Stomach (tissue), 9 donors: Measurements from ENCODE around the gene BCAS1. TPM values are rescaled to one million over a fixed set of nuclear protein-coding genes. Genes with fewer than 3 reads are reported as not detected.

Source experiments
- DNase-seq, 2 donors: peaks; one replicate each; pipeline versions ENCODE4 v3.0.0 to v3.0.0-alpha.2; 2013 to 2019
- H3K27ac ChIP-seq, 5 donors: fragments of 200-600 bp in 4 of 5; sonication (generic) in 4 of 5; one replicate each; pipeline ENCODE4 v1.5.1; 2013 to 2019; ENCODE audit warnings: mild to moderate bottlenecking in 1 of 5, moderate library complexity in 1 of 5
- H3K27me3 ChIP-seq, 3 donors: fragments of 200-600 bp; sonication (generic); one replicate each; pipeline ENCODE4 v1.5.1; 2017 to 2019; ENCODE audit warnings: mixed run types in 1 of 3
- H3K36me3 ChIP-seq, 4 donors: fragments of 200-600 bp; sonication (generic); 1 replicate in 3 of 4; 2 replicates in 1 of 4; pipeline ENCODE4 v1.5.1; 2016 to 2019
- H3K4me1 ChIP-seq, 4 donors: fragments of 200-600 bp; sonication (generic); one replicate each; pipeline ENCODE4 v1.5.1; 2016 to 2019
- H3K4me3 ChIP-seq, 4 donors: fragments of 200-600 bp; sonication (generic) in 3 of 4; one replicate each; pipeline ENCODE4 v1.5.1; 2016 to 2019; ENCODE audit warnings: mild to moderate bottlenecking in 1 of 4
- H3K9me3 ChIP-seq, 4 donors: fragments of 200-600 bp; sonication (generic); one replicate each; pipeline ENCODE4 v1.5.1; 2016 to 2019
- EP300 ChIP-seq: sonication (generic); formaldehyde crosslinking; IDR thresholded peaks from one replicate; pipeline ENCODE4 v1.6.1; 2017; ENCODE audit warnings: antibody characterized with exemption
- POLR2A ChIP-seq, 4 donors: fragments of 450-650 bp; IDR thresholded peaks; one replicate each; pipeline ENCODE4 v1.6.1; 2016; ENCODE audit warnings: antibody characterized with exemption in 4 of 4, control low read depth in 2 of 4, mild to moderate bottlenecking in 1 of 4, moderate library complexity in 1 of 4
- POLR2AphosphoS5 ChIP-seq, 3 donors: sonication (generic); formaldehyde crosslinking; IDR thresholded peaks; one replicate each; pipeline ENCODE4 v1.6.1; 2016; ENCODE audit warnings: antibody characterized with exemption in 3 of 3
- WGBS, 5 donors: extraction: QIAGEN DNeasy Blood & Tissue Kit in 3 of 5; methylation state at CpG; one replicate each; pipeline versions ENCODE4 v1.1.5 to v1.1.7; 2013 to 2018; 5-methylcytosine and 5-hydroxymethylcytosine counted together
- intact Hi-C: fragments of 100-400 bp; cut with DNase I; formaldehyde crosslinking; loops from one replicate; pipeline ENCODE4 v1.15.1; 2023; ENCODE audit warnings: low total_unique reads
- polyA plus RNA-seq, 3 donors: library from polyadenylated mRNA; stranded (reverse); fragments of 200-250 nt; gene quantifications; one replicate each; pipeline ENCODE4 v1.2.3, GENCODE V29; 2013
- total RNA-seq, 5 donors: library from RNA; depleted of rRNA; stranded (reverse); fragments of >200 nt; gene quantifications; one replicate each; pipeline versions ENCODE4 v1.1.0 to v1.2.3, GENCODE V29; 2014 to 2016
- TF ChIP-seq, protein P1 (sequence below), 7 experiments: fragments of 450-650 bp in 4 of 7; fragments of 200-600 bp in 3 of 7; sonication (generic) in 3 of 7; IDR thresholded peaks; one replicate each; pipeline ENCODE4 v1.5.1; 2016 to 2019; ENCODE audit warnings: antibody characterized with exemption in 7 of 7, control low read depth in 2 of 7, mild to moderate bottlenecking in 1 of 7
- donor health status: healthy with polysubstance abuse.
- donor health status: Bipolar disorder and iron deficiency.
- donor health status: healthy.

The BCAS1 gene
- total and polyA plus RNA-seq, 8 donors, result 6.3 to 145 (median 84.6) TPM

DNA sequence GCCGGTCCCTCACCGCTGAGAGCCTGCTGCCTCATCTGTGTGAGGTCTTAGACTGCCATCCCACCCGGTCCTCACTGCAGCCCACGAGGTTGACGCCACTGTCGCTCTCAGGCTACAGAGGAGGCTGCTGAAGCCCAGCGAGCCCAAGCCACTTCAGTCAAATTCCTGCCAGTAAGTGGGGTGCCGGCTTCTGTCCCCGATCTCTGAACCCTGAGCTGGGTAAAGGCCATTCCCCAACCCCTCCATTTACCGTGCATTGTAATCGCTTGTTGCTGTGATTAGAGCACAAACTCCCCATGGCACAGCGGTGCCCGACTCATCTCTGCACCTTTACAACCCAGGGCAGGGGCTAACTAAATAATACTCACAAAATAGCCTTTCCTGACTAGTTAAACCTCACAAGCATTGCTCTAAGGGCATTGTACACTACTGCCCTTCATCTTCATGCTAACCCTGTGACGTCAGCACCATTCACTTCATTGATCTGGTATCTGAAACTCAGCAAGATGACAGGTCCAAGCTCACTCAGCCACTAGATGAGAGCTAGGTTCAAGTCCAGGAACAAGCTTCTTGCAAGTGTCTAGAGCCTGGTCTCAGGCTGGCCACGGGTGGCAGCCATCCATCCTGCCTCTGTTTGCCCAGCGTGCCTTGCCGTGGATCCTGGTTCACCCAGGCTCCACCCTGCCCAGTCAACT, 122.7 kb downstream of the BCAS1 start:
- 89 to 92% (median 90%) methylated on average over 17 of the region's 17 CpGs for WGBS, 5 donors

GRCh38 chr20:53946106-53946505, 124.3 kb downstream of the BCAS1 start:
- no peak for DNase-seq
- intact Hi-C loops, result loop anchor here (10.0 kb wide), 1 partner anchor 371 kb away; no protein-coding TSS in a partner anchor
- WGBS, 5 donors, result 80 to 98% (median 94%) methylated on average over 4 of the region's 4 CpGs

More for the DNA sequence above, 122.7 kb downstream of the BCAS1 start:
- H3K27me3 ChIP-seq, result no peaks in the 10 kb centered on the region
- peaks cover 0 to 33% (median 12%) of the 10 kb centered on the region in 4 donors for H3K4me1 ChIP-seq
- no peak overlapping the region for H3K27ac ChIP-seq
- DNase-seq, result no peak
- H3K36me3 ChIP-seq, result peaks cover 0 to 17% (median 6%) of the 10 kb centered on the region in 4 donors
- peaks cover 0 to 1% (median 0%) of the 10 kb centered on the region in 4 donors for H3K9me3 ChIP-seq
- intact Hi-C loops, result loop anchor here (10.0 kb wide), 1 partner anchor 373 kb away; no protein-coding TSS in a partner anchor
- no peak for TF ChIP-seq EP300
- TF ChIP-seq POLR2AphosphoS5 (IDR thresholded peaks at IDR 0.05), result no peak
- TF ChIP-seq, protein P1, sequence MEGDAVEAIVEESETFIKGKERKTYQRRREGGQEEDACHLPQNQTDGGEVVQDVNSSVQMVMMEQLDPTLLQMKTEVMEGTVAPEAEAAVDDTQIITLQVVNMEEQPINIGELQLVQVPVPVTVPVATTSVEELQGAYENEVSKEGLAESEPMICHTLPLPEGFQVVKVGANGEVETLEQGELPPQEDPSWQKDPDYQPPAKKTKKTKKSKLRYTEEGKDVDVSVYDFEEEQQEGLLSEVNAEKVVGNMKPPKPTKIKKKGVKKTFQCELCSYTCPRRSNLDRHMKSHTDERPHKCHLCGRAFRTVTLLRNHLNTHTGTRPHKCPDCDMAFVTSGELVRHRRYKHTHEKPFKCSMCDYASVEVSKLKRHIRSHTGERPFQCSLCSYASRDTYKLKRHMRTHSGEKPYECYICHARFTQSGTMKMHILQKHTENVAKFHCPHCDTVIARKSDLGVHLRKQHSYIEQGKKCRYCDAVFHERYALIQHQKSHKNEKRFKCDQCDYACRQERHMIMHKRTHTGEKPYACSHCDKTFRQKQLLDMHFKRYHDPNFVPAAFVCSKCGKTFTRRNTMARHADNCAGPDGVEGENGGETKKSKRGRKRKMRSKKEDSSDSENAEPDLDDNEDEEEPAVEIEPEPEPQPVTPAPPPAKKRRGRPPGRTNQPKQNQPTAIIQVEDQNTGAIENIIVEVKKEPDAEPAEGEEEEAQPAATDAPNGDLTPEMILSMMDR (IDR thresholded peaks at IDR 0.05), result no peak
- no peak for TF ChIP-seq POLR2A (IDR thresholded peaks at IDR 0.05)
- no peak overlapping the region for H3K4me3 ChIP-seq

DNA sequence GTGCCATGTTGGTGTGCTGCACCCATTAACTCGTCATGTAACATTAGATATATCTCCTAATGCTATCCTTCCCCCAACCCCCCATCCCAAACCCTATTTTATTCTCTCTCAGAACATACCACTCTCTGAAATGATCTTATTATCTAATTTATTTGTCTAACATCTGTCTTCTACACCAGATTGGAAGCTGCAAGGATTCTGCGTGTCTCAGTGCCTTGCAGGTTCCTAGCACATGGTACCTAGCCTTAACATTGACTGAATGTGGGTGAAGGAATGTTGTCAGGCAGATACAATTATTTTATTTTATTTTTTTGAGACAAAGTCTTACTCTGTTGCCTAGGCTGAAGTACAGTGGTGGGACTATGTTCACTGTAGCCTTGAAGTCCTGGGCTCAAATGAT, 124.9 kb downstream of the BCAS1 start:
- H3K4me1 ChIP-seq, result peaks cover 0 to 49% (median 23%) of the 10 kb centered on the region in 4 donors
- intact Hi-C loops, result loop anchor here (10.0 kb wide), 1 partner anchor 371 kb away; no protein-coding TSS in a partner anchor
- H3K27me3 ChIP-seq, result no peaks in the 10 kb centered on the region
- no peaks in the 10 kb centered on the region for H3K9me3 ChIP-seq
- H3K27ac ChIP-seq, result no peak overlapping the region
- no peak for DNase-seq
- no peak for TF ChIP-seq POLR2AphosphoS5 (IDR thresholded peaks at IDR 0.05)
- no peak for TF ChIP-seq EP300
- TF ChIP-seq, protein P1 (IDR thresholded peaks at IDR 0.05), result no peak
- no peak for TF ChIP-seq POLR2A (IDR thresholded peaks at IDR 0.05)
- peaks cover 0 to 11% (median 4%) of the 10 kb centered on the region in 4 donors for H3K36me3 ChIP-seq
- H3K4me3 ChIP-seq, result no peak overlapping the region
- WGBS, 5 donors, result 89 to 97% (median 94%) methylated on average over 2 of the region's 2 CpGs

More at GRCh38 chr20:53946106-53946505, 124.3 kb downstream of the BCAS1 start:
- Histone ChIP-seq H3K9me3 (no peaks in the 10 kb centered on the region), H3K27me3 (no peaks in the 10 kb centered on the region), H3K27ac (no peak overlapping the region), H3K4me3 (no peak overlapping the region), H3K4me1 (peaks cover 0 to 43% (median 20%) of the 10 kb centered on the region in 4 donors), H3K36me3 (peaks cover 0 to 11% (median 4%) of the 10 kb centered on the region in 4 donors)
- TF ChIP-seq, protein P1 (IDR thresholded peaks at IDR 0.05), result no peak
- TF ChIP-seq POLR2AphosphoS5 (IDR thresholded peaks at IDR 0.05), result no peak
- TF ChIP-seq POLR2A (IDR thresholded peaks at IDR 0.05), result no peak
- TF ChIP-seq EP300, result no peak

GRCh38 chr20:53944796-53945195, 125.6 kb downstream of the BCAS1 start:
- intact Hi-C loops, result loop anchor here (10.0 kb wide), 1 partner anchor 370 kb away; no protein-coding TSS in a partner anchor
- no peak for DNase-seq
- peaks cover 6 to 55% (median 29%) of the 10 kb centered on the region in 4 donors for H3K4me1 ChIP-seq
- TF ChIP-seq, protein P1 (IDR thresholded peaks at IDR 0.05), result no peak
- TF ChIP-seq EP300 (no peak), POLR2AphosphoS5 (IDR thresholded peaks at IDR 0.05) (no peak), POLR2A (IDR thresholded peaks at IDR 0.05) (no peak)
- WGBS, 5 donors, result 71 to 86% (median 74%) methylated on average over 7 of the region's 7 CpGs
- H3K27me3 ChIP-seq, result no peaks in the 10 kb centered on the region
- no peaks in the 10 kb centered on the region for H3K9me3 ChIP-seq
- no peak overlapping the region for H3K4me3 ChIP-seq
- H3K27ac ChIP-seq, result no peak overlapping the region
- H3K36me3 ChIP-seq, result peaks cover 0 to 11% (median 4%) of the 10 kb centered on the region in 4 donors
